ENCODE results near the gene GPR12. TPM values are rescaled to one million over a fixed set of nuclear protein-coding genes. Genes with fewer than 3 reads are reported as not detected.

GPR12 gene
- polyA plus RNA-seq, 1 donor (not counting 4 experiments of a cell fraction or from before 2014, with no cell fraction given) = not detected

- dilution Hi-C loops (cut with MboI; ENCODE audit: extremely low pct_ligation_motif_present, low sequenced_read_pairs) = no loop called here
- Histone ChIP-seq H3K4me2 (ENCODE audit: control insufficient read depth, extremely low read depth, insufficient read depth, low read depth, low read length) (no peak overlapping the region), H3K27ac (ENCODE audit: control insufficient read depth, insufficient read depth, low read length) (no peak overlapping the region), H3K4me1 (ENCODE audit: control insufficient read depth, extremely low read depth, insufficient read depth, low read length) (no peaks in the 10 kb centered on the region), H3K79me2 (ENCODE audit: control insufficient read depth, insufficient read depth, low read length) (no peaks in the 10 kb centered on the region), H3K4me3 (ENCODE audit: control insufficient read depth in 2 of 3, extremely low read depth in 1 of 3, insufficient read depth in 2 of 3, low read depth in 1 of 3, low read length in 3 of 3) (no peak overlapping the region), H3K9ac (ENCODE audit: control insufficient read depth, extremely low read depth, insufficient read depth, low read length) (no peak overlapping the region), H3K9me1 (ENCODE audit: control insufficient read depth, extremely low read depth, insufficient read depth, low read length) (no peaks in the 10 kb centered on the region), H3K9me3 (ENCODE audit: control insufficient read depth, low read depth, low read length) (no peaks in the 10 kb centered on the region), H3K36me3 (ENCODE audit: control insufficient read depth in 2 of 2, extremely low read depth in 1 of 2, insufficient read depth in 2 of 2, low read length in 2 of 2) (no peaks in the 10 kb centered on the region), H4K20me1 (ENCODE audit: control insufficient read depth, extremely low read depth, insufficient read depth, low read length) (no peaks in the 10 kb centered on the region), H2AFZ (ENCODE audit: control insufficient read depth, low read length) (no peak overlapping the region), H3K27me3 (ENCODE audit: control insufficient read depth, extremely low read depth, insufficient read depth, low read length) (no peaks in the 10 kb centered on the region)
- DNase-seq (ENCODE audit: low read depth, low spot score) (no peak), FAIRE-seq (no peak)
- TF ChIP-seq CTCF (optimal IDR thresholded peaks at IDR 0.05 in 1 of 3, IDR thresholded peaks at IDR 0.05 in 1 of 3, conservative IDR thresholded peaks at IDR 0.05 in 1 of 3; ENCODE audit: extremely low read depth in 1 of 3, insufficient read depth in 2 of 3, low read length in 3 of 3) = no peak
- TF ChIP-seq EZH2 (IDR thresholded peaks at IDR 0.05; ENCODE audit: low read length) = no peak
These were observed 50.4 kb downstream of the GPR12 start for GRCh38 chr13:26710166-26710565.

GRCh38 chr13:26709461-26709860 lies 51.1 kb downstream of the GPR12 start:
- Histone ChIP-seq H3K4me3 (ENCODE audit: control insufficient read depth in 2 of 3, extremely low read depth in 1 of 3, insufficient read depth in 2 of 3, low read depth in 1 of 3, low read length in 3 of 3) (no peak overlapping the region), H3K9me1 (ENCODE audit: control insufficient read depth, extremely low read depth, insufficient read depth, low read length) (no peaks in the 10 kb centered on the region), H3K4me2 (ENCODE audit: control insufficient read depth, extremely low read depth, insufficient read depth, low read depth, low read length) (no peak overlapping the region), H4K20me1 (ENCODE audit: control insufficient read depth, extremely low read depth, insufficient read depth, low read length) (no peaks in the 10 kb centered on the region), H3K9me3 (ENCODE audit: control insufficient read depth, low read depth, low read length) (no peaks in the 10 kb centered on the region), H3K4me1 (ENCODE audit: control insufficient read depth, extremely low read depth, insufficient read depth, low read length) (no peaks in the 10 kb centered on the region), H3K27me3 (ENCODE audit: control insufficient read depth, extremely low read depth, insufficient read depth, low read length) (no peaks in the 10 kb centered on the region), H3K27ac (ENCODE audit: control insufficient read depth, insufficient read depth, low read length) (no peak overlapping the region), H3K36me3 (ENCODE audit: control insufficient read depth in 2 of 2, extremely low read depth in 1 of 2, insufficient read depth in 2 of 2, low read length in 2 of 2) (no peaks in the 10 kb centered on the region), H3K9ac (ENCODE audit: control insufficient read depth, extremely low read depth, insufficient read depth, low read length) (no peak overlapping the region), H2AFZ (ENCODE audit: control insufficient read depth, low read length) (no peak overlapping the region), H3K79me2 (ENCODE audit: control insufficient read depth, insufficient read depth, low read length) (no peaks in the 10 kb centered on the region)
- dilution Hi-C loops (cut with MboI; ENCODE audit: extremely low pct_ligation_motif_present, low sequenced_read_pairs) = no loop called here
- FAIRE-seq (no peak), DNase-seq (ENCODE audit: low read depth, low spot score) (no peak)
- TF ChIP-seq CTCF (optimal IDR thresholded peaks at IDR 0.05 in 1 of 3, IDR thresholded peaks at IDR 0.05 in 1 of 3, conservative IDR thresholded peaks at IDR 0.05 in 1 of 3; ENCODE audit: extremely low read depth in 1 of 3, insufficient read depth in 2 of 3, low read length in 3 of 3) = no peak
- TF ChIP-seq EZH2 (IDR thresholded peaks at IDR 0.05; ENCODE audit: low read length) = no peak

All from keratinocyte (primary cell).